ENCODE measurements around the gene DCAF4L1.

Gene DCAF4L1, protein sequence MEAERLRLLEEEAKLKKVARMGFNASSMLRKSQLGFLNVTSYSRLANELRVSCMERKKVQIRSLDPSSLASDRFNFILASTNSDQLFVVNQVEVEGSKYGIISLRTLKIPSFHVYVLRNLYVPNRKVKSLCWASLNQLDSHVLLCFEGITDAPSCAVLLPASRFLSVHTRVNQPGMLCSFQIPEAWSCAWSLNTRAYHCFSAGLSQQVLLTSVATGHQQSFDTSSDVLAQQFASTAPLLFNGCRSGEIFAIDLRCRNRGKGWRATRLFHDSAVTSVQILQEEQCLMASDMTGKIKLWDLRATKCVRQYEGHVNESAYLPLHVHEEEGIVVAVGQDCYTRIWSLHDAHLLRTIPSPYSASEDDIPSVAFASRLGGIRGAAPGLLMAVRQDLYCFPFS

GRCh38 chr4:41981456-41981855, at the start of gene DCAF4L1:
Gene DCAF4L1, plus strand, starts transcription at chr4:41981756. Its CDS starts 37 bp downstream, at chr4:41981793.
- DNase-seq (ENCODE audit: low read depth in 2 of 2) = no peak

DNA sequence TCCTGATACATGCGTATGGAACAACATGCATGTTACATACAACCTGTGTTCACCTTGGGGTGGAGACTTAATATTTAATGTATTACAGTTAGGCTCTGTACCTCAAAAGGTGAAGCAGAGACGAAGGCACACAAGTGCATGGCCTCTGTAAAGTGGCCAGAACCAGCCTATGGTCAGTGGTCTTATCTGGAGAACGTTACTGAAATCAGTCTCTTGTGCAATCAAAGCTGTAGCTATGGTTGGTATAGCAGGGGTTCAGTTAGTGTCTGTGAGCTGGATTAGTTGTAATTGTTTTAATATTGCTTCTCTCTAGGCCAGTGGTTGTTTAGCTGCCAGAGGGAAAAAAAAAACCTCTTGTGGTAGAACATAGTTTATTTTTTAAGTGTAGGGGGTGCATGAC, 48.6 kb upstream of the DCAF4L1 start:
- no peak for DNase-seq (ENCODE audit: low read depth in 2 of 2)

GRCh38 chr4:41933997-41934503, 47.5 kb upstream of the DCAF4L1 start:
- no peak for DNase-seq (ENCODE audit: low read depth in 2 of 2)

GRCh38 chr4:41934514-41934900, 47.0 kb upstream of the DCAF4L1 start:
- no peak for DNase-seq (ENCODE audit: low read depth in 2 of 2)

DNA sequence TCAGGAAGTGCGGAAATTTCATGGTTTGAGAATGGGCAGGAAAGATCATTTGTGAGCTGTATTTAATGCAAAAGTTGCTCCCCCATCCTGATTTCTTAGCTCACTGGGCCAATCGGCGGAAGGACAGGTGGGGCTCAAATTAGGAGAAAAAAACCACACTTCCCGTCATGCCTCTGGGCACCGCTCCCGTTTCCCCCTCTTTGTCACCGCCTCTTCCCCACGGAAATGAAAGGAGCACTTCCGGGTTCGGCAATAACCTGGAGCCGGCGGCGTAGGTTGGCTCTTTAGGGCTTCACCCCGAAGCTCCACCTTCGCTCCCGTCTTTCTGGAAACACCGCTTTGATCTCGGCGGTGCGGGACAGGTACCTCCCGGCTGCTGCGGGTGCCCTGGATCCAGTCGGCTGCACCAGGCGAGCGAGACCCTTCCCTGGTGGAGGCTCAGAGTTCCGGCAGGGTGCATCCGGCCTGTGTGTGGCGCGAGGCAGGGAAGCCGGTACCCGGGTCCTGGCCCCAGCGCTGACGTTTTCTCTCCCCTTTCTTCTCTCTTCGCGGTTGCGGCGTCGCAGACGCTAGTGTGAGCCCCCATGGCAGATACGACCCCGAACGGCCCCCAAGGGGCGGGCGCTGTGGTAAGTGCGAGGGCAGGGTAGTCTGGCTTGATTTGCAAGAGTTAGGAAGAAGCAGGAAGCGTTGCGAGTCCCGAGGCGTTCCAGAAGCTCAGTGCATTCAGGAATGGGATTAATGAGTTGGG, 46.5 kb upstream of the DCAF4L1 start, which contains the start of gene TMEM33:
TSS of gene TMEM33 (plus strand) at position 529 of the 751 bp plus-strand sequence. CDS start at position 585, 56 bp downstream.
- DNase-seq (ENCODE audit: low read depth in 2 of 2) = peak; percentile 42 to 61

GRCh38 chr4:41935652-41936021, 45.9 kb upstream of the DCAF4L1 start:
- DNase-seq (ENCODE audit: low read depth in 2 of 2) = no peak

DNA sequence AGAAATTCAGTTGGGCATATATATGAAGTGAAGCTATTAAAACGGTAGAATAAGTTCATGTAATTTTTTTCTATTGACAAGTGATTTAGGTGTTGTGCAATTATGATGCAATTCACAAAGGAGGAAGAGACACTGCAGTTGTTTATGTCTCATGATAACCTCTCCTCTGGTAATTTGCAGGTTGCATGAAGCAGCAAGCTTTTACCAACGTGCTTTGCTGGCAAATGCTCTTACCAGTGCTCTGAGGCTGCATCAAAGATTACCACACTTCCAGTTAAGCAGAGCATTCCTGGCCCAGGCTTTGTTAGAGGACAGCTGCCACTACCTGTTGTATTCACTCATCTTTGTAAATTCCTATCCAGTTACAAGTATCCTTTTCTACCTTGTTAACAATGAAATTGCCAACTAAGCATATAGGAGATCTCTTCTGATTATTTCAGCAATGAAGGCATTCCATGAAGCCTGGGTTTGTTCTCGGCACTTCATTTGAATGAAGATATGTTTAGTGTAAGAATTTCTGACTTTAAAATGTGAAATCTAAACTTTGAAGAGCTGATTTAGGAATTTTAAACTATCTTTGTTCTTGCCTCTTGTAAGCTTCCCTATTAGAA, 42.4 kb upstream of the DCAF4L1 start:
- no peak for DNase-seq (ENCODE audit: low read depth in 2 of 2)

- no peak for DNase-seq (ENCODE audit: low read depth in 2 of 2)
Observed at GRCh38 chr4:41940834-41941233, 40.7 kb upstream of the DCAF4L1 start.

DNA sequence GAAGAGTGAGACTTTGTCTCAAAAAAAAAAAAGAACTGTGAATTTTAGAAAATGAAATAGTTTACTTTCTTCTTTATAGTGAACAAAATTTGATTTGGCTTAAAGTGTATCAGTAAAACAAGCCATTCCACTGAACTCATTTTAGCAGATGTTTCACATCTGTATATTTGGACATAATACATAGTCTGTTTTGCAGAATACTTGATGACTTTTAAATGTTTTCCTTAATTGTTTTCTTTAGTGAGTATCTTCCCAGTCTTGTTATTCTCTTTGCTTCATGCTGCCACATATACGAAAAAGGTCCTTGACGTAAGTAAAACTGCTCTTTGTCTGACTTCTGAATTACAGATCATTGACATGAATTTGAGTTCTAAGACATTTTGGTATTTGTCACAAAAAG, 38.0 kb upstream of the DCAF4L1 start:
- no peak for DNase-seq (ENCODE audit: low read depth in 2 of 2)

DNA sequence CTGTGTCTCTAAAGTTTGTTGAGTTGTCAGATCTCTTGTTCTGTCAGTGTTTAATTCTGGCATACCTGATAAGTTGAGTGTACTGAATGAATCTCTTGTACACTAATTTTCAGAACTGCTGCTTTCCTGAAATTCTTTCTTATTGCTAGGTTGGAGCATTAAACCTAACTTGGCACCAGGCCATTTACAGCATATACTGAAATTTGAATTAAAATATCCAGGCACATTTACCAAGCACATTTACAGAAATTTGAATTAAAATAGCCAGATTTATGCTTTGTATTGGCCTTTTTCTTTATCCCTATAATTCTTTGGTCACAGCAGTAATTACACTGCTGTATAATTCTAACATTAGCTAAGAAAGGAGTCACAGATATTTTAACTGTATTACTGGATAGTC, 37.5 kb upstream of the DCAF4L1 start:
- DNase-seq (ENCODE audit: low read depth in 2 of 2) = no peak

GRCh38 chr4:41949531-41949930, 32.0 kb upstream of the DCAF4L1 start:
- no peak for DNase-seq (ENCODE audit: low read depth in 2 of 2)

DNA sequence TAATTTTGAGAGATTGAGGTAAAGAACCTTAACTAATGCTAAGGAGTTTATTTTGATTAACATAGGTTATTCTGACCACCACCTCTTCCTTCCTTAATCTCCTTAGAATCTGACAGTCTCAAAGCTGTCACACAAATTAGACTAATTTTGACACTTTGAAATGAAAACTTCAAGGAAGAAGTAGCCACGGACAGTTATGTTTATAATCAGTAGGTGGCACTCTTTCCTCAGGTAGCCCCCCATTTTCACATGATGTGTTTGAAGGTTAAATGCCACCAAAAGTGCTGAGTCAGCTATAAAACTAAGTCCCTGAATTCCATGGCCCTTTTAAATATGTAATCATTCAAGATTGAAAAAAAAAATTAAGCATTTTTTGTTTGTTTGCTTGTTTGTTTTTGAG, 23.9 kb upstream of the DCAF4L1 start:
- DNase-seq (ENCODE audit: low read depth in 2 of 2) = no peak

DNA sequence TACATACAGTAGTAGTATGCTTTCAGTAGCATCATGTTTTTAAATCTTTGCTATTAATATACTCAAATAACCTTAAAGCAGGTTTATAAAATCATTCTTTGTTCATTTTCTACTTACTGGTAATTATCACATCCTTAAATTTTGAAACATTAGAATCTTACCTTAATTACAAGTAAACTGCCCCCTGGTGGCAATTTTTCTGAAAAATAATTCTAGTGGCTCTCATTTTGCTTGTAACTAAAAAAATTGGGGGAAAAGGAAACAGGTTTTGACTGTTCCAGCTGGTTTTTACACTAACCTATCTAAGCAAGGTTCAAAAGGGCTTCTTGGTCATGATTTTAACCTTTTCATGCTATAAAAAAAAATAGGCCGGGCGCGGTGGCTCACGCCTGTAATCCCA, 18.5 kb upstream of the DCAF4L1 start:
- no peak for DNase-seq (ENCODE audit: low read depth in 2 of 2)

DNA sequence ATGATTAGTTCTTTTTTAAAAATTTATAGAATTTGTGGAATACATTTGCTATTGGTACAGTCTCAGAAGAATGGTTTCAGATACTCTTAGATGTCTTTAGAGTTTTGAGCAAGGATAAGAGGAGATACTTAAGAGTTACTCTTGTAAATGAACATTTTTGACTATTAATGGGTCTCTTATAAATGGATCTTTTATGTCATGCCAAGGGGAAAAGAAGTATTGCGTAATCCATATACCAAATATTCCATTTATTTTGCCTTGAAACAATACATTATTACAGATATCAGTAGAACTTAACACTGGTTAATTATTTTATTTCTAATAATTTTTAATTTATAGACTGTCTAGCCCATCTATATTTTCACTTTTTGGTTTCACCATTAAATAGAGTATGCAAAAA, 17.2 kb upstream of the DCAF4L1 start:
- DNase-seq (ENCODE audit: low read depth in 2 of 2) = no peak

DNA sequence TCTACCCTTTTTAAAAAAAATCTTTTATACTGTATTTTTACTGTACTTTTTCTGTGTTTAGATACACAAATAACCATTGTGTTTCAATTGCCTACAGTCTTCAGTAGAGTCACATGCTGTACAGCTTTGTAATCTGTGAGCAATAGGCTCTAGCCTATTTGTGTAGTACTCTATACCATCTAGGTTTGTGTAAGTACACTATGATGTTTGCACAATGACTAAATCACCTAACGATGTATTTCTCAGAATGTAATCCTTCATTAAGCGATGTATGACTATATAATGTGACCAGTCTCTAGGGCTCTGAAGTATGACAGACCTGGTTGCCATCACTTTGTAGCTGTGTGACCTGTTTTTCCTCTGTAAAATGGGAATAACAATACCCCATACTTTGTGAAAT, 14.2 kb upstream of the DCAF4L1 start:
- DNase-seq (ENCODE audit: low read depth in 2 of 2) = no peak

- no peak for DNase-seq (ENCODE audit: low read depth in 2 of 2)
Observed at GRCh38 chr4:41969671-41970070, 11.9 kb upstream of the DCAF4L1 start.

DNA sequence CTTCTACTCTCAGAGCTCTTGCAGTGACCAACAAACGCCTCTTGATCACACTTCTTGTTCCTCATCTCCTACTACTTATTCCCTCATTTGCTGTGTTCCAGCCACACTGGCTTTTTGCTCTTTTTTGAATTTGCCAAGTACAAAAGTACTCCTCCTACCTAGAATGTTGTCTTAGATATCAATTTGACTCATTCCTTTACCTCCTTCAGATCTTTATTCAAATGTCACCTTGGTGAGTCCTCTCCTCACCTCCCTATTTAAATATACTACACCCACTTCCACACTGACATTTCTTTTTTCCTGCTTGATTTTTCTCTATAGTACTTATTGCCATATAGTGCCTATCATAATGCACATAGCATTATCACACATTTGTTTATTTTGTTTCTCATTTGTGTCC, 6.2 kb upstream of the DCAF4L1 start:
- DNase-seq (ENCODE audit: low read depth in 2 of 2) = no peak

GRCh38 chr4:41976775-41977516, 4.6 kb upstream of the DCAF4L1 start:
- no peak for DNase-seq (ENCODE audit: low read depth in 2 of 2)

DNA sequence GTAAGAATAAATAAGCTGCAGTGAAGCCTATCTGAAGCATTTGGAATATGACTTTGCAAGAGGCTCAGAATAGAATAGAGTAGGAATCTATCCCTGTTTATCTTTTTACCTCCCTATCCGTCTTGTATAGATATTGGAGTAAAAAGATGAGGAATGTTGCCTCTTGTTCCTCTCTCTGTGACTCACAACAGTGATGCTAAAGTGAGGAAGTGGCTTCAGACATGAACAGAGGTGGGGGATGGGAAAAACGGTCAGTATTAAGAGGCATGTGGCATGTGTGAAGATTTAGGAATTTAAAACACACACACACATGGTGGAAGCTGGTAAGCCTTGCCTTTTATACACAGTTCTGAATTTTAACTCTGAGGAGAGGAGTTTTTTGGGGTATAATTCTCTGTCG, 3.8 kb upstream of the DCAF4L1 start:
- DNase-seq (ENCODE audit: low read depth in 2 of 2) = no peak

DNA sequence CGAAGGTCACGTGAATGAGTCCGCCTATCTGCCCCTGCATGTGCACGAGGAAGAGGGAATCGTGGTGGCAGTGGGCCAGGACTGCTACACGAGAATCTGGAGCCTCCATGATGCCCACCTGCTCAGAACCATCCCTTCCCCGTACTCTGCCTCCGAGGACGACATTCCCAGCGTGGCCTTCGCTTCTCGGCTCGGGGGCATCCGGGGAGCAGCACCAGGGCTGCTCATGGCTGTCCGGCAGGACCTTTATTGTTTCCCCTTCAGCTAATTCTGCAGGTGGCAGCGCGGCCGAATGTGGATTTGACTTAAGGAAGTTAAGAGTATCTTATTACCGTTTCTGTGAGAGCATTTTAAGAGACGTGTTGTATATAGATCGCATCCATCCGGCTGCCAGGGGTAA, 1.2 kb downstream of the DCAF4L1 start:
- DNase-seq (ENCODE audit: low read depth in 2 of 2) = no peak

- DNase-seq (ENCODE audit: low read depth in 2 of 2) = no peak
Observed at GRCh38 chr4:41985151-41985550, 3.6 kb downstream of the DCAF4L1 start.

- DNase-seq (ENCODE audit: low read depth in 2 of 2) = no peak
Observed at GRCh38 chr4:41989994-41990364, 8.4 kb downstream of the DCAF4L1 start.

Measured in stimulated activated CD8-positive, alpha-beta memory T cell treated with anti-CD3 and anti-CD28 coated beads, Interleukin-2, amount 100 ng/mL, for 1 hour (primary cell).